ENCODE measurements around the gene WDR88.
"Not testable (repeated sequence)": the region's sequence is repeated elsewhere in the genome, so short reads cannot be mapped to it uniquely, and the experiment has no call there.

WDR88 gene

DNA sequence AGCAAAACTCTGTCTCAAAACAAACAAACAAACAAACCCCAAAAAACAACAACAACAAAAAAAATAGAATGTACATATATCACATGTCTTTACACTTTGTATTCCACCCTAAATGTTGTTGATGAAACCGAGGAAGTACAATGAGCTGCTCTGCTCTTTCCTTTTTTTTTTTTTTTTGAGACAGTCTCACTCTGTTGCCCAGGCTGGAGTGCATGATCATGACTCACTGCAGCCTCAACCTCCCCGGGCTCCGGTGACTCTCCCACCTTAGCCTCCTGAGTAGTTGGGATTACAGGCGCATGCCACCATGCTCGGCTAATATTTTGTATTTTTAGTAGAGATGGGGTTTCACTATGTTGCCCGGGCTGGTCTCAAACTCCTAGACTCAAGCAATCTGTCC is 31.6 kb downstream of the WDR88 start:
- intact Hi-C loops (cut with DNase I) = no loop called here
- peak in 1 of 10 donors; percentile 8 for DNase-seq

DNA sequence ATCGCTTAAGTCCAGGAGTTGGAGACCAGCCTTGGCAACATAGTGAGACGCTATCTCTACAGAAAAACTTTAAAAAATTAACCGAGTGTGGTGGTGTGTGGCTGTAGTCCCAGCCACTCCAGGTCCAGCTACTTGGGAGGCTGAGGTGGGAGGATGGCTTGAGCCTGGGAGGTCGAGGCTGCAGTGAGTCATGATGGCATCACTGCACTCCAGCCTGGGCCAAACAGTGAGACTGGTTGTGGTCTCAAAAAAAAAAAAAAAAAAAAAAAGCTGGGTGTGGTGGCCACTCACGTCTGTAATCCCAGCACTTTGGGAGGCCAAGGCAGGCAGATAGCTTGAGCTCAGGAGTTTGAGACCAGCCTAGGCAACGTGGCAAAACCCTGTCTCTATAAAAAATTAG is 34.1 kb downstream of the WDR88 start:
- DNase-seq = peak in 1 of 10 donors; percentile 11
- intact Hi-C loops (cut with DNase I) = not testable (repeated sequence)

DNA sequence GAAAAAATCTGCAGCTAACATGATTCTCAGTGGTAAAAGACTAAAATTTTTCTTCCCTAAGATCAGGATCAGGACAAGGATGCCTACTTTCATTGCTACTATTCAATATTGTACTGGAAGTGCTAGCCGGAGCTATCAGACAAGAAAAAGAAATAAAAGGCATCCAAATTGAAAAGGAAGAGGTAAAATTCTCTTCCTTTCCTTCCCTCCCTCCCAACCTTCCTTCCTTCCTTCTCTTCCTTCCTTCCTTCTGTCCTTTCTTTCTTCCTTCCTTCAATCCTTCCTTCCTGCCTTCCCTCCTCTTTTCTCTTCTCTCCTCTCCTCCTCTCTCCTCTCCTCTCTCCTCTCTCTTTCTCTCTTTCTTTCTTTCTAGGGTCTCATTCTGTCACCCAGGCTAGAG is 35.5 kb downstream of the WDR88 start:
- no peak for DNase-seq
- intact Hi-C loops (cut with DNase I) = no loop called here

DNA sequence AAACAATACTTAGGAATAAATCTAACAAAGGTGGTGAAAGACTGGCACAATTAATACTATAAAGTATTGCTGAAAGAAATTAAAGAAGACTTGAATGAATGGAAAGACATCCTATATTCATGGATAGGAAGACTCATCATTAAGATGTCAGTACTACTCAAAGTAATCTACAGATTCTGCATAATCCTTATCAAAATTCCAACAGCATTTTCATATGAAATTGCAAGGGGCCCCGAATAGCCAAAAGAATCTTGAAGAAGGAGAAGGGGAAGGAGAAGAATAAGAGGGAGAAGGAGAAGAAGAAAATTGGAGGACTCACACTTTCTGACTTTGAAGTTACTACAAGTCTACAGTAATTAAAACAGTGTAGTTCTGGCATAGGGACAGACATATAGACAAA is 36.6 kb downstream of the WDR88 start:
- DNase-seq = no peak
- intact Hi-C loops (cut with DNase I) = no loop called here

DNA sequence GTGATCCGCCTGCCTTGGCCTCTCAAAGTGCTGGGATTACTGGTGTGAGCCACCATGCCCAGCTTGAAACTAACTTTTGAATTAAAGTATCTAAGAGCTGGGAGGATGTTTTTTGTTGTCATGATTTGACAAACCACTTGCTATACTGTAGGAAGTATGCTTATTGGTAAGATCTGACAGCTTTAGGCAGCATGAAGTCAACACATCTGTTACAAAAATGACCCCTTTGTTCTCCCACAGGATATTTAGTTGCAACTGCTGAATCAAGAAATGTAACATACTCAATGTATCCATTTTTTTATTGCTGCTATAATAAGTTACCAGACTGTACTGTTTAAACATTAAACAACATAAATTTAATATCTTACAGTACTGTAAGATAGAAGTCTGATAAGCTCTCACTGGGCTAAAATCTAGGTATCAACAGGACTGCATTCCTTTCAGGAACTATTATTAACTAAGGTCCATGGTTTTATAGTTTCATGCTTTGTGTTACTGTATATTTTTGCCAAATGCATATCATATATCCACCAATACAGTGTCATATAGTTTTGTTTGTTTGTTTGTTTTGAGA is 39.4 kb downstream of the WDR88 start:
- DNase-seq = peak in 1 of 10 donors; percentile 4
- intact Hi-C loops (cut with DNase I) = loop anchor here (10.0 kb wide), 2 partner anchors 203 to 353 kb away; partner anchors contain the start of genes CEBPG and PEPD

DNA sequence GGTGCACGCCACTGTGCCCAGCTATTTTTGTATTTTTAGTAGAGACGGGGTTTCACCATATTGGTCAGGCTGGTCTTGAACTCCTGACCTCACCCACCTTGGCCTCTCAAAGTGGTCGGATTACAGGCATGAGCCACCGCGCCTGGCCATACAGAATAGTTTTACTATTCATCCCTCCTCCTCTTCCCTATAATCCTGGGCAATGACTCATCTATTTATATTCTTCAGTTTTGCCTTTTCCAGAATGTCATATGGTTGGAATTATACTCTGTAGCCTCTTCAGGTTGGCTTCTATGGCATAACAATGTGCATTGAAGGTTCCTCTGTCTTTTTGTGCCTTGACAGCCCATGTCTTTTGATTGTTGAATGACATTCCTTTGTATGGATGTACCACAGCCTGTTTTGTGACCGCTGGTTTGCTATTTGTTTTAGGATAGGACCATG is 40.0 kb downstream of the WDR88 start:
- no peak for DNase-seq

DNA sequence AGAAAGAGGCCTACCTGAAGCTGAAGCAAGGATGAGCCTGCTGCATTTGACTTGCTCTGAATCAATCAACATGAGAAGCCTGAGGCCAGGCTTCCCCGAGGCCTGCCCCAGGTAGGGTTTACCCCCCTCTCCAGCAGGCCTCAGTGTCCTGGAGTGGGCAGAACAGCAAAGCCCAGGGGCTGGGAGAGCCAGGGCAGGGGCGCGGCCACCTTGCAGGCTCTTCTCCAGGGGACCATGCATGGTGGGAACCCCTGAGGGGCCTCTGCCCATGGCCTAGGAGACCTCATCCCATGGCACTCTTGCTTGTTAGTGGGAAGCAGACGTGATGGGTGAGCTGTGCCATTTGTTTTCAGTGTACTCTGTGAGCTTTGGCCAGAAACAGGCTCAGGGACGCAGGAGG is 42.3 kb downstream of the WDR88 start:
- DNase-seq = no peak
- intact Hi-C loops (cut with DNase I) = loop anchor here (10.0 kb wide), 2 partner anchors 201 to 351 kb away; partner anchors contain the start of genes CEBPG and PEPD

More for the DNA sequence above, 40.0 kb downstream of the WDR88 start:
- intact Hi-C loops (cut with DNase I) = loop anchor here (10.0 kb wide), 2 partner anchors 203 to 353 kb away; partner anchors contain the start of genes CEBPG and PEPD

DNA sequence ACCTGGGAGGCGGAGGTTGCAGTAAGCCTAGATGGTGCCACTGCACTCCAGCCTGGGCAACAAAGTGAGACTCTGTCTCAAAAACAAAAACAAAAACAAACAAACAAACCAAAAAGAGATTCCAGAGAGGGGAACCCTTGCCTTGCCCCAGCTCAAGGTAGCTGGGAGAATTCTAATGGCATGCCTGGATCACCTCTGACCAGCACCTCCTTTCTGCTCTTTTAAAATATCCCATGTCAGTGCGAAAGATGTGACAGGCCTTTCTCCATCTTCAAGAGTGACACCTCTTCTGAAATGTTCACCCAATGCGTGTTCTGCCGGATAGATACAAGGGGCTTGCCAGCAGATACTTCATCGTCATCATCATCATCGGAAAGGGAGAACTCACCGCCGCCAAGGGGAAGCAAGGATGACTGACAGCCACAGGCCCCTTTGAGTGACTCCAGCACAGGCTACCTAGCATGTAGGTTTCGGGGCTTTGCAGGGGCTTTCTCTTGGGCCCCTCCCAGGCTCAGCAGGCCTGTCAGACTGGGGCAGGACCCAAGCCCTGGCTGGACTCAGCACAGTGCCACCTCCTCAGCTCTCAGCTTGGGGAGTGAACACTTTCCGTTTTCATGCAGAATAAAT is 43.4 kb downstream of the WDR88 start:
- DNase-seq = no peak
- intact Hi-C loops (cut with DNase I) = loop anchor here (10.0 kb wide), 2 partner anchors 200 to 350 kb away; partner anchors contain the start of genes CEBPG and PEPD

DNA sequence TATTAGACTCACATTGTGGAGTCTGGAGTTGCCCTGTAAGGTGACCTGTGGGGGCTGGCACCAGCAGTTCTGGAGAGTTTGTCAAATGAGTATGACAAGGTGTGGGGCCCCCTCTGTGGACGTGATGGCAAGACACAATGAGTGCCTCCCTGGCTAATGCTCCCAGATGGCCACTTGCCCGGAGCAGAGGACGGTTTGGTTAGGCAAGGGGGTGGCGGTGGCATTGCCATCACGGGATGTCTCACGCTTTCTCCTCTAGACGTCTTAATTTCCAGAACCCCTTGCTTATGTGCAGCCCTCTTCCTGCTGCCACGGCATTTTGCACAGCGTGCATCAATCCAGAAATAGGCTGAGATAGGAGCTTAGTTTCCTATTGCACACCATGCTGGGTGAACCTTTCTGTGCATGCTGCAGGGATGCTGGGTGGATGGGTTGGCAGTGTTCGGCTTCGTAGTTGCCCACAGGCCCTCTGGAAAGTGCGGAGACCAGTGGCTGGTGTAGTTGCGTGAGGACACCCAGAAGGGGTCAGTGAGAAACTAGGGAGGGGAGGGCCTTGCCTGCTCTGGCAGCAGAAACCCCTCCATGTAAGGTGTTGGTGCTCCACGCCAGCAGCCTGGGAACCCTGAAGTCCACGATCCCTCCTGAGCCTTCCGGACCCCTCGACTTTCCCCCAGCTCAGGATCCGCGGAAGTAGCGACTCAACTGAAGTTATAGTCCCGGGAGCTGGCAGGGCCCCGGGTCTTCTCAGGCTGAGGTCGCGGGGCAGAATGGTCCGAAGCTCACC is 44.2 kb downstream of the WDR88 start:
- intact Hi-C loops (cut with DNase I) = loop anchor here (10.0 kb wide), 2 partner anchors 199 to 349 kb away; partner anchors contain the start of genes CEBPG and PEPD
- peak in 5 of 10 donors; percentile 25 to 89 (median 36) for DNase-seq

DNA sequence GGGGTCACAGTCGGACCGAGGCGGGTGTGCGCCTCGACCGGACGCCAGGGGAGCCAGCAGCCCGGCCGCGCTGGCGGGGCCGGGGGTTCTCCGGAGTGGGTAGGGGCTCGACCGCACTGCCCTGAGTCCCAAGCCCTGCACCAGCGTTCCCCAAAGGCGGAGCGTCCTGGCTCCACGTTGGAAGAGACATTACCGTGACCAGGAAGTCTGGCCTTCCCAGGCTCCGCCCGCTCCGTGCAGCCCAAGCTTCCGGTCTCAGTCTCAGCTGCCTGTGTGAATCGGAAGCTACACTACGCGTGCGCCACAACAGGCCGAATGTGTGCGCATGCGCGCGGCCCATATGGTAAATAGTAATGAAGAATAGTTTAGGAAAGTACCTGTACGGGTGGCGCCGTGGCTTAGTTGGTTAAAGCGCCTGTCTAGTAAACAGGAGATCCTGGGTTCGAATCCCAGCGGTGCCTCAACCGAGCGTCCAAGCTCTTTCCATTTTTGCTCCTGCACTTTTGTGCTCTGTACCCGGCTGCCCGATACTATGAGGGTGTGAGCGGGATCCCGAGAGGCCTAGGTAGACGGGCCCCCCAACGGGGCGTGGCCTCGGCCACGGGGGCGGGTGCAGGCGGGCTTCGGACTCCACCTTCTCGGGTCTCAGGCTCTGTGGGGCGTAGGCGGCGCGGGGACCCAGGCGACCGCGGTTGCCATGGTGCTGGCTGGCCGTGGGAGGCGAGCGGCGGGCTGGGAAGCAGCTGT is 44.9 kb downstream of the WDR88 start:
- DNase-seq = peak; percentile 87 to 99 (median 92)
- intact Hi-C loops (cut with DNase I) = loop anchor here (1.0 to 10.0 kb wide), 3 partner anchors 17 to 348 kb away; partner anchors contain the start of genes CEBPG, LRP3 and PEPD

DNA sequence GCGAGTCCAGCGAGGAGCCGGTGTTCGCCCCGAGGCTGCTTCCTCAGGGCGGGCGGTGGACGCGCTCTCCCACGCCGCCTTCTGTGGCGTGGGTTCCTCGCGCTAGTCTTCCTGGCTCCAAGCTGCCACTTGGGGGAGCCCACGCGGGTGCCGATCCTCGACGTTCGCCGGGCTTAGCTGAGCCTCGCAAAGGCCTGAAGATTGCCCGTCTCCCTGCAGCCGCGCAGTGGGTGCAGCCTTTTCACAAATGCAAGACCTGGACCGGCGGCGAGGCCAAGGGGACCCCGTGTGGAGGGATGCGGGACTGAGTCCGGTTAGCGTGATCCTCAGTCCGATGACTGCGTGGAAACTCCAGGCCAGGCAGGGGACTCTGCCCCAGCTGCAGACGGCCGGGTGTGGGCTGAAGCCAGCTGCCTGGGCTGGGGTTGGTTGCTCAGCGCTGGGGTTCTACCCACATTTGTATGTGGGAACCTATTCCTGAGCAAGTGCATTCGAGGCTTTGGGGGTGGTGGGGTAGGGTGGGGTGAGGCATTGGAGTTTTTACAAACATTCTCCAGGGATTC is 45.6 kb downstream of the WDR88 start:
- intact Hi-C loops (cut with DNase I) = loop anchor here (1.0 to 10.0 kb wide), 3 partner anchors 17 to 347 kb away; partner anchors contain the start of genes CEBPG, LRP3 and PEPD
- peak in 1 of 10 donors; percentile 98 for DNase-seq

DNA sequence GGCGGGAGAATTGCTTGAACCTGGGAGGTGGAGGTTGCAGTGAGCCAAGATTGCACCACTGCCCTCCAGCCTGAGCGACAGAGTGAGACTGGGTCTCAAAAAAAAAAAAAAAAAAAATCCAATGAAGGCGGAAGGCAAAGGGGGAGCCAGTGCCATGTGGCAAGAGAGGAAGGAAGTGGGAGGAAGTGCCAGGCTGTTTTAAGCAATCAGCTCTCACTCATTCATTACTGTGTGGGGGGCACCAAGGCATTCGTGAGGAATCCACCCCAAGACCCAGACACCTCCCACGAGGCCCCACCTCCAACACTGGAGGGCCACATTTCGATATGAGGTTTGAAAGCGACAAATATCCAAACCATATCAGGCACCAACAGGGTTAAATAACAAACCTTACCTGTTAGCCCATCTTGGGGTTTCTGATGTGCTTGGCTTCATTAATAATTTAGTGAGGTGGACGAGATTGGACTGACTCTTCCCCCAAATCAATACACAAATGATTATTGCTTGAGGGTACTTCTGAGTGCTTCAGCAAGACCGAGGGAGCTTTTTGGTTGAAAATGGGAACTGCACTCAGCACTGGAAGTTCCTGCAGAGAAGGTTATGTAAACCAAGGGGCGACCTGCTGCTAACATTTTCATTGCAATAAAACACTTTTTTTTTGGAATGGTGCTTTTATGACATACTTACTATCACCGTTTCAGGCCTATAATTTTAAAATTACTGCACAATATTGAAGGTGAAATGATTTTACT is 54.7 kb downstream of the WDR88 start:
- intact Hi-C loops (cut with DNase I) = no loop called here
- DNase-seq = peak in 1 of 10 donors; percentile 16

DNA sequence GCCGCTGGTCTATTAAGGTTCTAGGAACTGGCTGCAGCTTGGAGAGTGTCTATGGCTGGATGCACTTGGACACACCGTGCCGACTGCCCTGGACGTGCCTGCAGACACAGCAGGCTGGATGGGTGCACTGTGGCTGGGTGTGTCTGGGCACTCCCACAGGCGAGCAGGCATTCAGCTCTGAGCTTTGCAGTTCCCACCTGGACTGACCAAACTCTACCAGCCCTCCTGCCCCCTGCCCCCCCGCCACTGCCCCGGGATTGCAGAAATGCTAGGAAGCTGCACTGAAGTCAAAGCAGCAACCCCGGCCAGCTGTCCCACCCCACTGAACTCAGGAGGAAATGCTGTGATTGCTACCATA is 55.2 kb downstream of the WDR88 start:
- intact Hi-C loops (cut with DNase I) = no loop called here
- DNase-seq = peak in 4 of 10 donors; percentile 25 to 83 (median 72)

DNA sequence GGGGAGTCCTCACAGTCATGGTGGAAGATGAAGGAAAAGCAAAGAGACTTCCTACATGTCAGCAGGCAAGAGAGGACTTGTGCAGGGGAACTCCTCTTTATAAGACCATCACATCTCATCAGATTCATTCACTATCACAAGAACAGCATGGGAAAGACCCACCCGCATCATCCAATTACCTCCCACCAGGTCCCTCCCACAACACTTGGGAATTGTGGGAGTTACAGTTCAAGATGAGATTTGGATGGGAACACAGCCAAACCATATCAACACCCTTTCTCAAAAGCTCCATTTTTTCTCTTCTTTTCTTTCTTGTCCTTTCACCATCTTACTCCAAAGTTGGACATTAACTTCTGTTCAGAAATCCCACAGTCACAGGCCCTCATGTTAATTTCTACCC is 57.5 kb downstream of the WDR88 start:
- intact Hi-C loops (cut with DNase I) = no loop called here
- no peak for DNase-seq

DNA sequence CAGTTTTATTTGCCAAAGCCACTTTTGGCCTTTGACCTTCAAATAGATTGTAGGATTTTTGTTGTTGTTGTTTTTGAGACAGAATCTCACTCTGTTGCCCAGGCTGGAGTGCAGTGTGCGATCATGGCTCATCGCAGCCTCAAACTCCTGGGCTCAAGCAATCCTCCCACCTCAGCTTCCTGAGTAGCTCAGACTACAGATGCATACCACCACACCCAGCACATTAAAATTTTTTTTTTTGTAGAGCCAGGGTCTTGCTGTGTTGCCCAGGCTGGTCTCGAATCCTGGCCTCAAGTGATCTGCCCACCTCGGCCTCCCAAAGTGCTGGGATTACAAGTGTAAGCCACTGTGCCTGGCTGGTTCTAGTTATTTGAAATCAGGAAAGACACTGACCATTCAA is 59.2 kb downstream of the WDR88 start:
- intact Hi-C loops (cut with DNase I); DNase-seq: not testable (repeated sequence)

DNA sequence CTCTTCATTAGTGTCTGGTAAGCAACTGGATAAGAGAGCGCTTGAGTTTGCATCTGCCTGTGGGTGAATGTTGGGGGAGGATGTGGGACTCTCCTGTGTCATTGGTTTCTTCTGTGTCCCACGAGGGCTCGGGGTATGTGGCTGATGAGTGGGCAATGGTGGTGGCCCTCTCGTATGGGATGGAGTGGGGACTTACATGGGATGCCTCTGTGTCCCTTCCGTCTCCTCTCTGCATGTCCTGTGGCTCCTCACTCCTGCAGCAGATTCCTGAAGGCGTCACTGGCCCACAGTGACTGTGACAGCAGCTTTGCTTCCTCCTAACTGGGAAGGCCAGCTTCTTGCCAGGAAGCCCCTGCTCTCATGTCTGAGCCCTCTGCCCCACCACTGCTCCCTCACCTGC is 59.6 kb downstream of the WDR88 start:
- intact Hi-C loops (cut with DNase I) = no loop called here
- peak in 2 of 10 donors; percentile 30 to 41 for DNase-seq

DNA sequence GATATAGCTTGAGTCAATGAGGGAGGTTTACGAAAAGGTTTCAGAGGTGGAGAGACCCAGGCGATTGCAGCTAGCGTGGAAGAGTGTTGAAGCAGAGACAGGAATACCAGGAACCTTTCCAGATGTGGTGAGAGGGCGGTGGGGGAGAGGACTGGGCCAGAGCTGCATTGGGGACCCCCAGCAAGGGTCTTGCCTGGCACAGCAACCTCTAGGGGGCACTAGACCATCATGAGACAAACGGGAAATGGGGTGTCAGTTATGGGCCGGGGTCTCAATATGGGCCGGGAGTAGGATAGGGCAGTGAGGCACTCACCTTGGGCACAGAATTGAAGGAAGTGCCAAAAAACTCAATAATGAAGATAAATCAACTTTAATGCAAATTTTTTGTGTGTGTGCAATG is 60.1 kb downstream of the WDR88 start:
- peak in 1 of 10 donors; percentile 7 for DNase-seq
- intact Hi-C loops (cut with DNase I) = no loop called here

DNA sequence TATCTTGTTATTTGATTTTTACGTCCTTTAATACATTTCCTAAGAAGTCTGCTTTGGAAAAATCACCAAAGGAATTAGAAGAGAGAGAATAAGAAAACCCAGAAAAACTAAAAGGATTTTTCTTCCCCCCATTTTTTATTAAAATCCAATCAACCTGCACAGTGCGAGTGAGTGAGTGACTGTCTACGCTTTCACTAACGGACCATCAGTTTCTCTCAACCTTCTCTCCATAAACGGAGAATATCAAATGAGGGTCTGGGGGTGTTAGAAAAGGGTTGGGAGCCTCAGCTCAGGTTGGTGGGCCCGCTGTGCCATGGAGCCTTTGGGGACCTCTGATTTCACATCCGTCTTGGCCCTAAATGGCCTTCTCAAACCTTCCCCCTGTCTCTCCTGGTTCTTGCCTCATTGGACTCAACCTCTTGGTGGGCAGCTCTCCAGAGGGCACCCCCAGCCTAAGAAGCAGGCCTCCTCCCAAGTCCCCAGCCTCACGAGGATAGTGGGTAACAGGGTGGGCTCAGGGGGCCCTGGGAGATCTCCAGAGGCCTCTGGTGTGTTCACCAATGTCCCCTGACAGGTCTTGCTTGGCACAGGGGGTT is 61.5 kb downstream of the WDR88 start:
- DNase-seq = peak in 3 of 10 donors; percentile 14 to 57 (median 21)
- intact Hi-C loops (cut with DNase I) = no loop called here

Data from posterior cingulate gyrus (tissue), 11 donors.